Activated CD4-positive, alpha-beta T cell treated with anti-CD3 and anti-CD28 coated beads for 48 hours (primary cell): ENCODE results near the gene TRIOBP.
"Not testable (repeated sequence)": the region's sequence is repeated elsewhere in the genome, so short reads cannot be mapped to it uniquely, and the experiment has no call there.

Experiments used
- DNase-seq: peaks from one replicate; pipeline ENCODE4 v3.0.0-alpha.2; 2020

TRIOBP gene

GRCh38 chr22:37777122-37777687 lies 80.4 kb downstream of the TRIOBP start:
- no peak for DNase-seq

GRCh38 chr22:37778370-37779009 lies 81.6 kb downstream of the TRIOBP start:
- DNase-seq = no peak

DNA sequence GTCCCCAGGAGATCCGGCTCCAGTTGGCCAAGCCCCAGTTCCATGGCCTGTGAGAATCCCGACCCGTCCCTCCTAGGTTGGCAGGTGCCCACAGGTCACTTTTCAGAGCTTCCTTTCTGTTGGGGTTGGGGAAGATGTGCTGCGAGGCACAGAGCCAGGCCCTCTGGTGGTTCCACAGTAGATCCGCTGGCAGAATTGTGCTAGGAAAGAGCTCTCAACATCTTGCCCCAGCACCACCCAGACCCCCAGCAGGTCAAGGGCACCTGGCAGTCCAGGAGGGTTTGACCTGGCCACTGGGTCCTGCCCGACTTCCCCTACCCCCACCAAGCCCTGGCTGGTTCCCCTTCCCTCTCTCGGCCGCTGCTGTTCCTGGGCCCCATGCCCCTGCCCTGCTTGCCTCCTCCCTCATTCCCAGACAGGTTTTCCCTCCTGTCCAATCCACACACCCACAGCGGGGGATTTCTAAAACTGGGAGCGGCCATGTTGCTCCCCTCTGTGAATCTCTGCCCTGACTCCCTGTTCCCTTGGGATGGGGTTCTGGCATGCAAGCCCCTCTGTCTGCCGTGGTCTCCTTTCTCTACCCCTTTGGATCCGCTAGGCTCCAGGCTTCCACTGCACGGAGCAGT lies 84.7 kb downstream of the TRIOBP start:
- DNase-seq = no peak

GRCh38 chr22:37782340-37783168 lies 85.7 kb downstream of the TRIOBP start:
- no peak for DNase-seq

DNA sequence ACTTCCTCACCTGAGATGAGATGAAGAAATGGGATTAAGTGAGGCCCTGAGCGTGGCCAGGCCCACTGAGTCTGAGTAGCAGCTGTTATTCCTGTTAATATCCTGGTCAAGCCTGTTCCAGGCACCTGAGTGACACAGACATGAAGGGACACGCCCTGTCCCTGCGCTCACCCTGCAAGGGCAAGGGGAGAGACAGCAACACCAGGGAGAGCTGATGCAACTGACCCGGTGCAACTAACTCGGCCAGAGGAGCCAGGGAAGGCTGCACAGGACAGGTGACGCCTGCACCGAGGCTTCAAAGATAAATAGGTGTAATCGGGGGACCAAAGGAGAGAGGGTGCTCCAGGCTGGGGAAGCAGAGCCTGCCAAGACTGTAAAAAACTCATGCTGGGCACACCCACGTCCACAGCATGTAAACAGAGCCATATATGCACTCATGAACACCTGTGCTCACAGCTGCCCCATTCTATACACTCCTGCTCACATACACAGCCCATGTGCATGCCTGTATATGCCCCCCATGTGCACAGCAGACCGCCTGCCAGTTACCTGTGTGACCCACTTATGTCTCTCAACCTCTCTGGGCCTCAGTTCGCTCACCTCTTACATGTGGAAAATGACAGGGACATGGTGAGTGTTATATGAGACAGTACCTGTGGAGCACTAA lies 88.1 kb downstream of the TRIOBP start:
- DNase-seq = no peak

DNA sequence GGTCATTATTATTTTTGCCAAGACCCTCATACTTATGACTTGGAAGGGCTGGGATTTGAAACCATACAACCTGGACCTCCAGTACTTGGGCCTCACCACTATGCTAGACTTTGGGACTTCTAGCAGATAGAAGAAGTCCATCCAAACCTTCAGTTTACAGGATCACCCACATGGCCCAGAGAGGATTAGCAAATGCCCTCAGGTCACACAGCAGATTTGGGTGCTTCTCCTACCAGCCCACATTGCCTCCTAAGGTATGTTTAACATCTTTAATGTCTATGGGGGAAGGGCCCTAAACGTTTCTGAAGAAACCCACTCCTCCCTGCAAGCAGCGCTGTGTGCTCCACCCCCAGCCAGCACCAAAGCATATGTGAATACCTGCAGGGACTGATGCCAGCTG lies 93.4 kb downstream of the TRIOBP start:
- no peak for DNase-seq

DNA sequence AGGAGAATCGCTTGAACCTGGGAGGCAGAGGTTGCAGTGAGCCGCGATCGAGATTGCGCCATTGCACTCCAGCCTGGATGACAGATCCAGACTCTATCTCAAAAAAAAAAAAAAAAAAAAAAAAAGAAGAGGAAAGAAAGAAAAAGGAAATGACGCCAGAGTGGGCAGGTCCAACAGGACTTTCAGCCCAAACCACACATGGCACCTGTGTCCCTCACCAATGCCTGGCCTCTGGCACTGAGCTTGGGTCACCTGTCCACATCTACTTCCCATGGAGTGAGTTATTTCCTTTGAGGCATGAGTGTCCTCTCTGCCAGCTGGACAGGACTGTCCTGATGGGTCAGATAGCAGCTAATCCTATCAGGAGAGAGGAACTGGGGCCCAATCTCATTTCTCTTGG lies 95.6 kb downstream of the TRIOBP start:
- no peak for DNase-seq

DNA sequence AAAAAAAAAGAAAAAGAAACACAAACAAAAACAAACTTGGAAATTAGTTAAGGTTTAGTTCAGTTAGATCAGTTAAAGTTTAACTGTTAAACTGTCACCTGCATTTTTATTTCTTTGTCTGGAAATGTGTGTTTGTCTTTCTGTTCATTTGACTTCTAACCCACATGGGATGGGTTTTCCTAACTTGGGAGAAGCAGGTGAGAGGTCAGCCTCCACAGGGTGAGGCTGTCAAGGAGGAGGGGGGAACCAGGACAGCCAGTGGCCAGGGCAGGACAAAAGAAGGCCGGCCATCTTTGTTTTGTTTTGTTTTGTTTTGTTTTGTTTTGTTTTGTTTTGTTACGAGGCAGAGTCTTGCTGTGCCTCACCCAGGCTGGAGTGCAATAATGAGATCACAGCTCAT lies 97.5 kb downstream of the TRIOBP start:
- no peak for DNase-seq

GRCh38 chr22:37796079-37796478 lies 99.2 kb downstream of the TRIOBP start:
- DNase-seq = no peak

- DNase-seq = not testable (repeated sequence)
These were observed 100.4 kb downstream of the TRIOBP start for GRCh38 chr22:37797259-37797658.

- DNase-seq = no peak
These were observed 101.1 kb downstream of the TRIOBP start for GRCh38 chr22:37797874-37798500.

DNA sequence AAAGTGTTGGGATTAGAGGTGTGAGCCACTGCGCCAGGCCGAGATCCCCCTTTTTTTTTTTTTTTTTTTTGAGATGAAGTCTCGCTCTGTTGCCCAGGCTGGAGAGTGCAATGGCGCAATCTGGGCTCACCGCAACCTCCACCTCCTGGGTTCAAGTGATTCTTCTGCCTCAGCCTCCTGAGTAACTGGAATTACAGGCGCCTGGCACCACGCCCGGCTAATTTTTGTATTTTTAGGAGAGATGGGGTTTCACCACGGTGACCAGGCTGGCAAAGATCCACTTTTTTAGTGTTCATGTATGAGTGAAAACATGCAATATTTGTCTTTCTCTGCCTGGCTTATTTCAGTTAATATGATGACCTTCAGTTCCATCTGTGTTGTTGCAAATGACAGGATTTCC lies 103.1 kb downstream of the TRIOBP start:
- not testable (repeated sequence) for DNase-seq

GRCh38 chr22:37801946-37802309 lies 105.1 kb downstream of the TRIOBP start:
- DNase-seq = no peak

GRCh38 chr22:37802310-37803194 lies 105.7 kb downstream of the TRIOBP start:
- peak; percentile 44 for DNase-seq

DNA sequence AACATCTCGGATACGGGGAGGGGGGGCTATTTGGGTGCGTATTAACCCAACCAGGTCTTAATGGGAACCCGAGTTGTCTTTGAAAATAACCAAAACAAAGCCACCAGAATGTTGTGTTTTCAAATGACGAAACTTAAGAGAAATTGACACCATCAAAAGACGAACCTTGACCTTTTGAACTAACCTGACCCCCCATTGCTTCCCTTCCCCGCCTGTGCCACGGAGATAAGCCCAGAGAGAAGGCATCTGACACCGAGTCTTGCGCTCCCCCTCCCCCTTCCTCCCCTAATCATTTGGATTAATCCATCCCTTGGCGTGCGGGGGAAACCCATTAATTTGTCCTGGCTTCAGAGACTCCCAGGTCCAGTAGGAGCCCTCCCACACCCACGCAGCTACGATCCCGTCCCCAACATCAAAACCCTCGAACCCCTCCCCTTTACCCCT lies 106.4 kb downstream of the TRIOBP start:
- no peak for DNase-seq

DNA sequence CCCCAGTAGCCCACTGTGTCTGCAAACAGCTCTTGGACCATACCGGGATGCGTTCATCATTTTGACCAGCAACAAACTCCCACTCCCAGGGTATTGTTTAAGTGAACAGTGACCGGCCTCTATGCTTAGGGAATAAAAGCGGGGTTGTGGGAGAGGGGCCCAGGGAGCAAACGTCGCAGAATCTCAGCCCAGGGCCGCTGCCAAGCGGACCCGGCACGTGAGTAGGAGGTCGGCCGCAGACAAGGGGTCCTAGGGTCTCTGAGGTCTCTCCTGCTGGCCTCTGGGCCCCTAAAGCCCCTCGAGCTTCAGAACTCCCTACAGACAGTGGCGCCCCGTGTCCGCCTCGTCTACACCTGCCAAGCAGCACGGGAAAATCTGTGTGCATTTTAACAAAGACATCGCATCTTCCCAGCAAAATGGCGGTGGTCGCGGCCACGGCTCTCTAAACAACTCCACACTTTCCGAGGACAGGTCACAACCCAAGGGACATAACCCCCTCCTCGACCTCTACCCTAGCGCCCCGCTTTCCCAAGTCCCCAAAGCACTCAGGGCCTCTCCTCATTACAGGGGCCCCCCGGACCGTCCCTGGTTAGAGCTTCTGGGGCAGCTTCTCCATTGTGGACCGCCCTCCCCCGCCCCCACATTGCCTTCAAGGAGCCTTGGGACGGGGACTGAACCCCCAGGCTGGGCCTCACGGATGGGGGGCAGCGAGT lies 106.9 kb downstream of the TRIOBP start:
- DNase-seq = no peak

GRCh38 chr22:37804352-37804880 lies 107.6 kb downstream of the TRIOBP start:
- DNase-seq = no peak

GRCh38 chr22:37804881-37805809 lies 108.3 kb downstream of the TRIOBP start:
- DNase-seq = peak; percentile 87

GRCh38 chr22:37805810-37806277 lies 109.0 kb downstream of the TRIOBP start:
- DNase-seq = no peak
